Melanocyte of skin (primary cell): Measurements from ENCODE around the gene SLC35A2. TPM values are rescaled to one million over a fixed set of nuclear protein-coding genes. Genes with fewer than 3 reads are reported as not detected.

Experiments
- small RNA-seq, 2 donors: library from RNA; depleted of rRNA; stranded (forward); fragments of <200 nt; gene quantifications; one replicate each; pipeline ENCODE3, GENCODE V24; 2012
- total RNA-seq, 2 donors: library from RNA; depleted of rRNA; stranded (reverse); fragments of >200 nt; gene quantifications; 2 replicates each; pipeline ENCODE4 v1.2.3, GENCODE V29; 2012

Gene SLC35A2
- total RNA-seq, result 10 to 100 TPM; 15.1 to 15.3 TPM

DNA sequence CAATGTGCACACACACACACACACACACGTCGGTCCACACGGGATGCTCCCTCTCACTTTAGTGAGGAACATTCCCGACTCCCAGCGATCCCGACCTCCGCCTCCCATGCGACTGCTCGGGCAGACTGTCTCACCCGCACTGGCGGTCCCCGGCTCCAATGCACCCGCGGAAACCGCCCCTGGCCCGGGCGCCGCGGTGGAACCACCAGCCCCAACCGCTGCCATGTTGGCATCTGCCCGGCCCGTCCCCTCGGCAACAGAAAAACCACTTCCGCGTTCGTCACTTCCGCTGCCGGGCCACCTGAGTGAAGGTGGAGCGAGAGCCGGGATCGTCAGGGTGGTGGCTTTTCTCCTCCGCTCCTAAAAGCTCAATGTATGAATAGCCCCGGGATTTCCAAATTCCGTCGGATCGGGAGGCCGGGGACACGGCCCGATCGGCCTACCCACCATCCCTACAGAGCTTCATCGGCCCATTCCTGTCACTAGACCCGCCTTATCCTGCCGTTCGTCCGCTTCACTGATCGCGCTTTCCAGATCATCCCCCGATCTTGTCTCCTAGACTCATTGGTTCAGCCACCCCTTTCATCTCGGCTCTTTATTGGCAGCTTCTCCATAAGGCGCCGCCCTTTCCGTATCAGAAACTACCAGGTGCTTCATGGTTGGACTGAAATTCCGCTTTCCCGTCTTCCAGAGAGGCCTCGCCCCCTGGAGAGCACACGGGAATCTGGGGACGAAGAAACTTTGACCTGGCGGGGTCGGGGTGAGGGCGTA lies at the start of gene SLC35A2:
Gene SLC35A2, minus strand, starts transcription at position 235 of the 771 bp plus-strand sequence. Its CDS starts 10 bp downstream, at position 225.

DNA sequence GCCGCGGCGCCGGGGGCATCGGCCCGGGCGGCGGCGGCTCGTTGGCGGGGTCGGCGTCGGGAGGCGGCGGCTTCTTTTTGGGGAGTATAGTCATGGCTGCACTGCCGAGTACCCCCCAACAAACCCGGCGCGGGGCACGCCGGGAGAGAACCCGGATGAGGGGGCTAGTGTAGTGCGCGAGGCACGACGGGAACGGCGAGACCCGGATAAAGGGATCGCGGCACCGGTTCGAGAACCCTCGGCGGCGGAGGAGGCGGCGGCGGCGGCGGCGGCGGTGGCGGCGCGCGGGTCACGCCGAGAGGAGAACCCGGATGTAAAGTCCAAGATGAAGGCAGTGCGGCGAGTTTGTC lies 46.0 kb upstream of the SLC35A2 start, which contains the start of gene OTUD5:
Gene OTUD5, minus strand, starts transcription at position 131 of the 350 bp plus-strand sequence. Its CDS starts 37 bp downstream, at position 94.

DNA sequence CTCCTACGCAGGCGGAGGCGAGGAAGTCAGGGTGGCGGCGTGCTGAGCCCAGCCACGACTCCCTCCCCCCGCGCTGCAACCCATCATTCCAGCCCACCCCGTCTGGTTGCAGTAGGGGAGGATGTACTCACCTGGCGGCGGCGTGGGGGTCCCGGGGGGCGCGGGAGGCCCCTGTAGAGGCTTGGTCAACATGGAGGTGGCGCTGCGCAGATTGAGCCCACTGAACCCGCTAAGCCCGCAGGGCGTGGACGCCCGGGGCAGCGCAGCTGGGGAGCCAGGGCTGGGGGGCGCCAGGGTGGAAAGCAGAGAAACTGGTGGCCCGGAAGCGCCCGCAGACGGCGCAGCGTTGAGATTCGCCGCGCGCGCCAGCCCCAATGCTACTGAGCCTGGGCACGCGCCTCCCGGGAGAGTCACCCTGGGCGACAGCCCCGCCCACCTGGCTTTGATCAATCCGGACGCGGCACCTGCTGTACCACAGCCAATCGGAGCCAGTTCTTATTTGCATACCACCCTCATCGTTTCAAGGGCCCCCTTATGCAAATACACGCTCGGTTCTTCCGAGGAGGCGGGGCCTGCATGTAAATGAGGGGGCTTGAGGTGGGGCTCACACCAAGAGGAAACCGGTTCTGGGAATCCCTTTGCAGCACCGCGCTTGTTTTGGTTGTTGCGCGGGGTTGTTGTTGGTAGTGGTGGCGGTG lies 7.3 kb upstream of the SLC35A2 start, which contains the start of gene PIM2:
Gene PIM2, minus strand, starts transcription at position 382 of the 698 bp plus-strand sequence. Its CDS starts 190 bp downstream, at position 192.

DNA sequence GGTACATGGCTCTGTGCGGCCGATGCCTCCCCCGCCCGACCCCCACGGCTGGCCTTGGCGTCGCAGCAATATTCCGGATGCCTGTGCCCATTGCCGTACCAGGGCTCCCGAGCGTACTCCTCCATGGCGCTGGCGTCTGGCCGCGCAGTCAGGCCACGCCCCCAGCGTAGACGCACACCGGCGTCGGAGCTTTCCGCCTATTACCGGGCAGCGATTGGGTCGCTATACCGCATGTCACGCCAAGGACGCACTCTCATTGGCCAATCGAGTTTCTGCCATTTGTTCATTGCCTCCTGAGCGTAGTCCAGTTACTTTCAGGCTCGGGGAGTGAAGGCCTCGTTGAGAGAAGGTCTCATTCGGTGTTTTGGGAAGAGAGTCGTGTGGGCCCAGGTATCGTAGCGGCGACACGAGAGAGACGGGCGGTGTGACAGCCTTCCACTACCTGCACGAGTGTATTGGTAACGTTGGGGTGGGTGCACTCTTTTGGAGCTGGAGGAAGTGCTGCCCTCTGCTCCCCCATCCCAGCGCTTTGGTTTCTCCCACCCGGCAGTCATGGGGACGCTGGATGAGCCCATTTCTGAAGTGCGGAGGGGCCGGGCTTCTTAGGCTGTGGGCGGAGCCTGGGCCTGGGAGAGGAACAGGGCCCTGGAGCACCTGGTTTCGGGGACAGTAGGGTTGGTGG lies 13.7 kb downstream of the SLC35A2 start, which contains the start of the genes PQBP1 and TIMM17B:
Gene PQBP1, plus strand, starts transcription at position 306 of the 682 bp plus-strand sequence. CDS start 580 bp downstream, outside the sequence.
Gene TIMM17B, minus strand, starts transcription at position 144 of the 682 bp plus-strand sequence. Its CDS starts 19 bp downstream, at position 125.

Small RNA genes within 50 kb of the gene (small RNA-seq; reads per million reads assigned to genes)
- 0 to 0.09 reads per million in 2 donors for gene RNU6-722P

Other genes starting within 250 kb of the SLC35A2 start
- gene WAS, start 227.8 kb downstream of the SLC35A2 start, total RNA-seq, result under 1 TPM in 1 of 2 donors, not detected in 1; 0.33 TPM
- gene SUV39H1, start 214.9 kb downstream of the SLC35A2 start, total RNA-seq, result 10 to 100 TPM in 1 of 2 donors, 1 to 10 TPM in 1; 8.3 to 13.3 TPM
- not detected for gene GLOD5, start 149.9 kb downstream of the SLC35A2 start, total RNA-seq
- gene GATA1, start 125.1 kb downstream of the SLC35A2 start, total RNA-seq, result not detected
- 10 to 100 TPM; 35.3 to 49.2 TPM for gene HDAC6, start 109.6 kb downstream of the SLC35A2 start, total RNA-seq
- not detected for gene ERAS, start 85.1 kb downstream of the SLC35A2 start, total RNA-seq
- gene PCSK1N, start 76.0 kb downstream of the SLC35A2 start, total RNA-seq, result under 1 TPM in 1 of 2 donors, not detected in 1; 0.69 TPM
- 10 to 100 TPM; 20.0 to 44.6 TPM for gene TIMM17B, start 13.9 kb downstream of the SLC35A2 start, total RNA-seq
- gene PQBP1, start 13.7 kb downstream of the SLC35A2 start, total RNA-seq, result 10 to 100 TPM; 28.9 to 36.6 TPM
- gene PIM2, start 7.4 kb upstream of the SLC35A2 start, total RNA-seq, result 10 to 100 TPM; 12.0 to 17.9 TPM
- 10 to 100 TPM; 24.0 to 28.9 TPM for gene OTUD5, start 46.0 kb upstream of the SLC35A2 start, total RNA-seq
- under 1 TPM; 0.34 to 1.00 TPM for gene KCND1, start 60.2 kb upstream of the SLC35A2 start, total RNA-seq
- 10 to 100 TPM; 13.4 to 16.3 TPM for gene GRIPAP1, start 90.6 kb upstream of the SLC35A2 start, total RNA-seq
- 10 to 100 TPM; 24.1 to 25.3 TPM for gene TFE3, start 131.7 kb upstream of the SLC35A2 start, total RNA-seq
- 1 to 10 TPM in 1 of 2 donors, under 1 TPM in 1; 0.69 to 1.3 TPM for gene CCDC120, start 147.4 kb upstream of the SLC35A2 start, total RNA-seq
- 1 to 10 TPM; 7.7 to 7.9 TPM for gene PRAF2, start 162.4 kb upstream of the SLC35A2 start, total RNA-seq
- gene WDR45, start 168.2 kb upstream of the SLC35A2 start, total RNA-seq, result 10 to 100 TPM; 44.3 to 47.8 TPM
- gene GPKOW, start 212.1 kb upstream of the SLC35A2 start, total RNA-seq, result 10 to 100 TPM; 12.7 to 16.0 TPM